ENCODE results near the gene WDR20.

DNA sequence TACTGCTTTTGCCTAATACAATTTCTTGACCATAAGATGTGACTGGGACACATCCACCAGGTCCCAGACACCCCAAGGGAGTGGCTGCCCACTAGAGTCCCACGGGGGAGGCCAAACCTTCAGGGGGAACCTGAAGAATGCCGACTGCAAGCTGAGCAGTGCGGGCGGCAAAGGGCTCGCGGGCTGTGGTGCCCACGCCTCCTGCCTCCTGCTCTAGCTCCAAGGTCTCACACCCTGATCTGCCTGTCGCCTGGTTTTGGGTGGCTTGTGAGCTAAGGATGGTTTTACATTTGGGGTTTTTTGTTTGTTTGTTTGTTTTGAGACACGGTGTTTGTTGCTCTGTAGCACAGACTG, 90.0 kb downstream of the WDR20 start:
- no peak for TF ChIP-seq POLR2A (IDR thresholded peaks at IDR 0.05; ENCODE audit: low read depth, low read length)
- TF ChIP-seq, protein P1, sequence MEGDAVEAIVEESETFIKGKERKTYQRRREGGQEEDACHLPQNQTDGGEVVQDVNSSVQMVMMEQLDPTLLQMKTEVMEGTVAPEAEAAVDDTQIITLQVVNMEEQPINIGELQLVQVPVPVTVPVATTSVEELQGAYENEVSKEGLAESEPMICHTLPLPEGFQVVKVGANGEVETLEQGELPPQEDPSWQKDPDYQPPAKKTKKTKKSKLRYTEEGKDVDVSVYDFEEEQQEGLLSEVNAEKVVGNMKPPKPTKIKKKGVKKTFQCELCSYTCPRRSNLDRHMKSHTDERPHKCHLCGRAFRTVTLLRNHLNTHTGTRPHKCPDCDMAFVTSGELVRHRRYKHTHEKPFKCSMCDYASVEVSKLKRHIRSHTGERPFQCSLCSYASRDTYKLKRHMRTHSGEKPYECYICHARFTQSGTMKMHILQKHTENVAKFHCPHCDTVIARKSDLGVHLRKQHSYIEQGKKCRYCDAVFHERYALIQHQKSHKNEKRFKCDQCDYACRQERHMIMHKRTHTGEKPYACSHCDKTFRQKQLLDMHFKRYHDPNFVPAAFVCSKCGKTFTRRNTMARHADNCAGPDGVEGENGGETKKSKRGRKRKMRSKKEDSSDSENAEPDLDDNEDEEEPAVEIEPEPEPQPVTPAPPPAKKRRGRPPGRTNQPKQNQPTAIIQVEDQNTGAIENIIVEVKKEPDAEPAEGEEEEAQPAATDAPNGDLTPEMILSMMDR (conservative IDR thresholded peaks at IDR 0.05; ENCODE audit: low read depth, low read length), result no peak
